HepG2 (cell line): ENCODE measurements around the gene RITA1. TPM values are rescaled to one million over a fixed set of nuclear protein-coding genes. Genes with fewer than 3 reads are reported as not detected.

Experiments used
- ATAC-seq: fragments of 200-7000 bp; cut with Tn5 transposase; 3 replicates; pipeline ENCODE4 v1.9.1; 2020; ENCODE audit warnings: mild to moderate bottlenecking, moderate library complexity
- BruUV-seq: library from RNA; stranded (reverse); fragments of 400-500 nt; replicated peaks from 2 replicates; lab custom pipeline; 2021; lab: Mats Ljungman, UMichigan
- CTCF ChIA-PET: fragments of 300-600 bp; formaldehyde crosslinking; extraction: SDS; loops from one replicate; lab custom pipeline; 2021; ENCODE audit warnings: low total read pairs, inconsistent platforms, low intra/inter-chr PET ratio; lab: Yijun Ruan, JAX
- POLR2A ChIA-PET: fragments of 350-600 bp; sonication (Branson Sonifier 250); formaldehyde crosslinking; loops from one replicate; lab custom pipeline; 2020; ENCODE audit warnings: antibody characterized with exemption, inconsistent platforms; lab: Yijun Ruan, JAX
- DNase-seq: peaks from one replicate; pipeline ENCODE4 v3.0.0-alpha.2; 2015; ENCODE audit warnings: low spot score
- FAIRE-seq: peaks from 3 replicates; lab custom pipeline; 2011; peaks lifted over from hg19 to GRCh38; lab: Jason Lieb, UNC
- H2AFZ ChIP-seq: one replicate; pipeline ENCODE4 v1.6.1; 2011; ENCODE audit warnings: low read length, inconsistent platforms
- H3K27ac ChIP-seq: fragments of 300-600 bp; 3 replicates; pipeline ENCODE4 v1.8.0; 2011; ENCODE audit warnings: mixed run types, mild to moderate bottlenecking, mixed read lengths, low read length, inconsistent platforms; ENCODE audit not compliant: insufficient read depth; ENCODE audit errors: extremely low read length
- H3K27me3 ChIP-seq, 2 experiments: fragments of 200-600 bp in 1 of 2; 2 replicates in 1 of 2; 3 replicates in 1 of 2; pipeline versions ENCODE4 v1.6.0 to v1.8.0; 2011; ENCODE audit warnings: low read length in 2 of 2, mild to moderate bottlenecking in 2 of 2, moderate library complexity in 2 of 2, inconsistent platforms in 1 of 2; ENCODE audit not compliant: insufficient read depth in 2 of 2, control insufficient read depth in 1 of 2
- H3K36me3 ChIP-seq, 2 experiments: fragments of 200-600 bp in 1 of 2; replicated peaks in 1 of 2; 2 replicates in 1 of 2; 3 replicates in 1 of 2; pipeline versions ENCODE4 v1.5.1 to v1.8.0; 2011; ENCODE audit warnings: low read length in 2 of 2, inconsistent platforms in 1 of 2; ENCODE audit not compliant: insufficient read depth in 2 of 2, control insufficient read depth in 1 of 2
- H3K4me1 ChIP-seq: 2 replicates; pipeline ENCODE4 v1.5.1; 2012; ENCODE audit warnings: low read length, inconsistent platforms; ENCODE audit not compliant: insufficient read depth
- H3K4me2 ChIP-seq: 2 replicates; pipeline ENCODE4 v1.6.0; 2011; ENCODE audit warnings: low read depth, low read length, inconsistent platforms
- H3K4me3 ChIP-seq, 3 experiments: fragments of 200-600 bp in 1 of 3; sonication (generic), shearing (Covaris generic) in 1 of 3; replicated peaks in 1 of 3; 2 replicates each; pipeline ENCODE4 v1.5.1; 2011 to 2016; ENCODE audit warnings: low read length in 3 of 3, inconsistent platforms in 2 of 3, low read depth in 2 of 3, mild to moderate bottlenecking in 2 of 3, control low read depth in 1 of 3, mixed read lengths in 1 of 3; ENCODE audit not compliant: insufficient read depth in 1 of 3
- H3K79me2 ChIP-seq: one replicate; pipeline ENCODE4 v1.6.1; 2011; ENCODE audit warnings: low read length, inconsistent platforms; ENCODE audit not compliant: insufficient read depth
- H3K9ac ChIP-seq: 2 replicates; pipeline ENCODE4 v1.6.0; 2011; ENCODE audit warnings: mild to moderate bottlenecking, low read depth, low read length, inconsistent platforms; ENCODE audit not compliant: insufficient read depth
- H3K9me3 ChIP-seq: 2 replicates; pipeline ENCODE4 v1.5.1; 2012; ENCODE audit warnings: mild to moderate bottlenecking, low read length
- H4K20me1 ChIP-seq: 2 replicates; pipeline ENCODE4 v1.6.0; 2011; ENCODE audit warnings: inconsistent platforms, mild to moderate bottlenecking, low read length, moderate library complexity; ENCODE audit not compliant: insufficient read depth
- E2F1 ChIP-seq: sonication (generic); formaldehyde crosslinking; IDR thresholded peaks from 2 replicates; pipeline ENCODE4 v1.5.0; 2020; ENCODE audit warnings: missing genetic modification reagents
- FOXP1 ChIP-seq, 2 experiments: fragments of 450-650 bp in 1 of 2; IDR thresholded peaks; 2 replicates each; pipeline ENCODE4 v1.6.1; 2017 to 2018; ENCODE audit warnings: antibody characterized with exemption in 1 of 2
- JARID2 ChIP-seq: sonication (generic); formaldehyde crosslinking; IDR thresholded peaks from 2 replicates; pipeline ENCODE4 v1.8.1; 2023; ENCODE audit warnings: missing genetic modification reagents, inconsistent platforms; ENCODE audit not compliant: insufficient replicate concordance
- MED8 ChIP-seq: sonication (generic); formaldehyde crosslinking; IDR thresholded peaks from 2 replicates; pipeline ENCODE4 v1.8.1; 2023; ENCODE audit warnings: mild to moderate bottlenecking, missing genetic modification reagents; ENCODE audit not compliant: insufficient replicate concordance
- NFE2L2 ChIP-seq: fragments of 150-350 bp; IDR thresholded peaks from 2 replicates; pipeline ENCODE4 v1.6.1; 2014; ENCODE audit warnings: low read length
- PTBP1 ChIP-seq: fragments of 200-400 bp; formaldehyde crosslinking; IDR thresholded peaks from 2 replicates; pipeline ENCODE4 v1.6.1; 2018; ENCODE audit warnings: low read length, low read depth; ENCODE audit not compliant: poor library complexity, severe bottlenecking
- SMYD3 ChIP-seq: sonication (generic); formaldehyde crosslinking; IDR thresholded peaks from 2 replicates; pipeline ENCODE4 v1.8.1; 2023; ENCODE audit warnings: mild to moderate bottlenecking, missing genetic modification reagents
- SRF ChIP-seq: IDR thresholded peaks from 2 replicates; pipeline ENCODE4 v1.6.1; 2011; ENCODE audit warnings: mild to moderate bottlenecking, low read depth, low read length, moderate library complexity
- ZFP62 ChIP-seq: sonication (generic); formaldehyde crosslinking; IDR thresholded peaks from 2 replicates; pipeline ENCODE4 v1.4.0; 2020; ENCODE audit warnings: missing genetic modification reagents
- ZKSCAN5 ChIP-seq: sonication (generic); formaldehyde crosslinking; IDR thresholded peaks from 2 replicates; pipeline ENCODE4 v1.5.1; 2020; ENCODE audit warnings: mild to moderate bottlenecking, missing genetic modification reagents
- ZNF335 ChIP-seq: sonication (generic); formaldehyde crosslinking; IDR thresholded peaks from 2 replicates; pipeline ENCODE4 v1.4.0; 2020; ENCODE audit warnings: missing genetic modification reagents
- ZNF678 ChIP-seq: sonication (generic); formaldehyde crosslinking; IDR thresholded peaks from 2 replicates; pipeline ENCODE4 v1.4.0; 2020; ENCODE audit warnings: mild to moderate bottlenecking, missing genetic modification reagents
- ZNF816 ChIP-seq: sonication (generic); formaldehyde crosslinking; IDR thresholded peaks from 2 replicates; pipeline ENCODE4 v1.8.0; 2022; ENCODE audit warnings: missing genetic modification reagents, mild to moderate bottlenecking, borderline replicate concordance
- WGBS: methylation state at CpG from one replicate; pipeline ENCODE4 v1.1.6; 2017; ENCODE audit warnings: low lambda C conversion rate; 5-methylcytosine and 5-hydroxymethylcytosine counted together
- in situ Hi-C: cut with HindIII; loops from 2 replicates; pipeline ENCODE4 v1.10.0; 2017; ENCODE audit warnings: low pct_unique_long_range_greater_than_20kb; ENCODE audit not compliant: extremely low pct_ligation_motif_present
- intact Hi-C: fragments of 100-400 bp; cut with micrococcal nuclease; formaldehyde crosslinking; loops from one replicate; pipeline ENCODE4 v1.10.0; 2022; ENCODE audit not compliant: unreplicated experiment
- polyA plus RNA-seq, 8 experiments: library from polyadenylated mRNA; depleted of rRNA in 3 of 8; stranded (reverse) in 7 of 8; unstranded in 1 of 8; fragments of >200 nt; fragmentation: Illumina TruSeq in 4 of 8; extraction: Trizol in 4 of 8; gene quantifications; 2 replicates each; pipeline versions ENCODE4 v1.2.1 to v1.2.3, GENCODE V29; 2011 to 2016; ENCODE audit warnings: low read depth in 4 of 8, missing spikeins in 1 of 8, mixed read lengths in 1 of 8; ENCODE audit not compliant: insufficient read depth in 1 of 8
- total RNA-seq, 5 experiments: library from RNA; depleted of rRNA; stranded (reverse); fragments of >200 nt; fragmentation: Illumina TruSeq; extraction: Trizol; gene quantifications; 2 replicates each; pipeline ENCODE4 v1.2.3, GENCODE V29; 2016; ENCODE audit warnings: low read depth in 1 of 5
- TF ChIP-seq, protein P1 (sequence below): sonication (generic); formaldehyde crosslinking; IDR thresholded peaks from 2 replicates; pipeline ENCODE4 v1.5.0; 2020; ENCODE audit warnings: missing genetic modification reagents, mild to moderate bottlenecking, borderline replicate concordance

RITA1 gene
- total and polyA plus RNA-seq, 2 of the 13 experiments (the other 11 are each of a cell fraction or from before 2014, with no cell fraction given), result 12.4 to 28.9 TPM

DNA sequence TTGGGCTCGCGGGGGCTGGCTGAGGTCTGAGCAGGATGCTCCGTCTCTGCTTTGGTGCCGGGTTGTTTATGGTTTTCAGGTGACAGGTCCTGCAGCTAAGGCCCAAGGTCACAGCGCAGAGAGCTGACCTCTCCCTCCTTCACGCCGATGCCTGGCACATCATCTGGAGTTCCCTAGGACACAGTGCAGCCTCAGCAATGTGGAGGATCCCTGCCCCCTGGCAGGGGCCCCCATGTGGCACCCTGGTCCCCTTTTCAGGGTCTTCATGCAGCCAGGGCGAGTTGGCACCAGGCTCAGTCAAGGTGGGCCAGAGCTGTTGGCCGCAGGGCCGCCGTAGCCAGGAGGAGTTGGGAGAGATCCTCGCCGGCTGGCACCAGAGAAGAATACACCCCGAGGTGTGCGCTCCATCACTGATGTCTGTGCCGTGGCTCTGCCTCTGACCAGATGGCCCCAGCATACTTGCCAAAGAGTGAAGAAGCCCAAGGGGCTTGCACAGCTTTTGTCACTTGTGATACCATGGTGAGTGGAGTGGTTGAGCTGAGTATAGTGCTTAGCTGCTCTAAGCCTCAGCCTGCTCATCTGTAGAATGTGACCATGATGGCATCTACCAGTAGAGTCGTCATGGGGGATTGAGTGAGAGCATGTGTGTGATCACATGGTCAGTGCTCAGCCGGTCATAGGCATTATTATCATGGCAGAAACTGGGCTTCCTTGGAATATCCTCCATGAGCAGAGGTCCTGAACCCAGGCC lies 46.7 kb downstream of the RITA1 start (continued):
- TF ChIP-seq, protein P1, sequence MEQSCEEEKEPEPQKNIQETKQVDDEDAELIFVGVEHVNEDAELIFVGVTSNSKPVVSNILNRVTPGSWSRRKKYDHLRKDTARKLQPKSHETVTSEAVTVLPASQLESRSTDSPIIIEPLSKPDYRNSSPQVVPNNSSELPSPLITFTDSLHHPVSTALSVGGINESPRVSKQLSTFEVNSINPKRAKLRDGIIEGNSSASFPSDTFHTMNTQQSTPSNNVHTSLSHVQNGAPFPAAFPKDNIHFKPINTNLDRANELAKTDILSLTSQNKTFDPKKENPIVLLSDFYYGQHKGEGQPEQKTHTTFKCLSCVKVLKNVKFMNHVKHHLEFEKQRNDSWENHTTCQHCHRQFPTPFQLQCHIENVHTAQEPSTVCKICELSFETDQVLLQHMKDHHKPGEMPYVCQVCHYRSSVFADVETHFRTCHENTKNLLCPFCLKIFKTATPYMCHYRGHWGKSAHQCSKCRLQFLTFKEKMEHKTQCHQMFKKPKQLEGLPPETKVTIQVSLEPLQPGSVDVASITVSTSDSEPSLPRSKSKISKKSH (CRISPR knock-in tag), result 0 out of 2 replicates have a peak, but pooled peaks have one; percentile 31

GRCh38 chr12:113232840-113233585 lies 47.5 kb downstream of the RITA1 start:
- intact Hi-C loops (no loop called here), in situ Hi-C loops (no loop called here)
- CTCF ChIA-PET, result no interaction called here
- Histone ChIP-seq H3K4me3 (no peak overlapping the region), H3K36me3 (peaks cover 7 to 11% of the 10 kb centered on the region in 2 experiments; a peak in 3 of 5 replicates), H3K4me1 (peaks cover 71% of the 10 kb centered on the region), H4K20me1 (no peaks in the 10 kb centered on the region), H3K27ac (no peak overlapping the region), H2AFZ (no peak overlapping the region), H3K4me2 (no peak overlapping the region), H3K27me3 (no peaks in the 10 kb centered on the region), H3K79me2 (no peaks in the 10 kb centered on the region), H3K9me3 (no peaks in the 10 kb centered on the region), H3K9ac (no peak overlapping the region)
- no TSS peak for BruUV-seq
- POLR2A ChIA-PET, result interaction anchor here (3.7 kb wide), 1 partner anchor 13 kb away, joined by 21 read pairs; no protein-coding TSS in a partner anchor
- DNase-seq (no peak), ATAC-seq (no peak), FAIRE-seq (no peak)
- WGBS, result 98% methylated on average over 21 of the region's 25 CpGs
- TF ChIP-seq PTBP1 (no peak), ZKSCAN5 (CRISPR knock-in tag) (no peak), E2F1 (CRISPR knock-in tag) (no peak), ZNF678 (CRISPR knock-in tag) (no peak), SMYD3 (CRISPR knock-in tag) (no peak), MED8 (CRISPR knock-in tag) (no peak), FOXP1 (IDR thresholded peaks at IDR 0.05) (no peak), FOXP1 (CRISPR knock-in tag; IDR thresholded peaks at IDR 0.05) (no peak), NFE2L2 (no peak), JARID2 (CRISPR knock-in tag) (no peak), ZFP62 (CRISPR knock-in tag) (no peak), SRF (no peak), ZNF816 (no peak), ZNF335 (no peak)
- TF ChIP-seq, protein P1 (CRISPR knock-in tag), result no peak
